ENCODE data around the gene LRGUK. TPM values are rescaled to one million over a fixed set of nuclear protein-coding genes. Genes with fewer than 3 reads are reported as not detected.

LRGUK gene
- total and polyA plus RNA-seq, 4 donors, result 0.58 to 1.2 (median 0.59) TPM; not detected in 1

DNA sequence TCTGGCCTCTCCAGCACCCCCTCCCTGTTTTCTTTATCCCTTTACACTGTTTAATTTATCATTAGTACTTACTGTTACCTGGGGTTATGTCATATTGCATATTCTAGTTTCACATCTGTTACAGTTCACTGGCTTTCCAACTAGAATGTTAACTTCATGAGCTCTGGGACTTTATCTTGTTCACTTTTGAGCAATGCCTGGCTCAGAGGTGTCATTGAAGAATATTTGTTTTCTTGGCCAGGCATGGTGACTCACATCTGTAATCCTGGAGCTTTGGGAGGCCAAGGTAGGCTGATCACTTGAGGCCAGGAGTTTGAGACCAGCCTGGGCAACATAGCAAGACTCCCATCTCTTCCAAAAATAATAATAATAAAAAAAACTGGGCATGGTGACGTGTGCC lies 40.7 kb downstream of the LRGUK start:
- Histone ChIP-seq H3K4me3 (ENCODE audit: low read length in 2 of 2) (no peak overlapping the region), H3K36me3 (ENCODE audit: control insufficient read depth in 1 of 2, insufficient read depth in 2 of 2, low read length in 1 of 2) (no peaks in the 10 kb centered on the region), H3K27ac (ENCODE audit: low read depth in 1 of 2, low read length in 2 of 2) (no peak overlapping the region), H3K4me1 (ENCODE audit: control insufficient read depth in 1 of 2, insufficient read depth in 2 of 2, low read length in 2 of 2) (no peaks in the 10 kb centered on the region), H3K9me3 (ENCODE audit: control insufficient read depth, low read length) (no peaks in the 10 kb centered on the region), H3K27me3 (ENCODE audit: control insufficient read depth in 1 of 2, insufficient read depth in 2 of 2, low read length in 1 of 2) (no peaks in the 10 kb centered on the region)
- ATAC-seq (ENCODE audit: low FRiP score), result no peak
- intact Hi-C loops (cut with DNase I), result no loop called here
- 45 to 48% methylated on average over 1 of the region's 1 CpG for WGBS, 2 donors
- no peak for DNase-seq

DNA sequence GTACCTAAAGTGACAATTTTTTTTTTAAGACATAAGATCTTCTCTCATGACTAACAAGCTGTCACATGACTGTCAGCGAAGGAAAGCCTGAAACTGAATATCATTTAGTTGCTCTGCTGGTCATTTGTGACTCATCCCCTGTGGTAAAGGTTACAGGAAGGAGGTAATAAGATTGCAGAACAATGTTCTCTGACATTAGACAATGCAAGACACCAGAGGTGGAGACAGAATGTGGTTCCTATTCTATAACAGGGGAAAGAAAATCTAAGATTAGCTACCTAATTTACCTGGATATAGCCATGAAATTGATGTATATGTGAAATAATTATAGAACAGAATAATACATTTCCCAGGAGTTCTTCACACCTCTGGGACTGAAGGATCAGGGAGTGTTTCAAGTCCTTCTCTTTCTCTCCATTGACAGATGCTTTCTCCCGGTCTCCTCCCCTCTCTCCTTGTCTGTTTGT lies 47.7 kb downstream of the LRGUK start:
- 74 to 76% methylated on average over 2 of the region's 2 CpGs for WGBS, 2 donors
- H3K4me1 ChIP-seq (ENCODE audit: control insufficient read depth in 1 of 2, insufficient read depth in 2 of 2, low read length in 2 of 2), result no peaks in the 10 kb centered on the region
- H3K27ac ChIP-seq (ENCODE audit: low read depth in 1 of 2, low read length in 2 of 2), result no peak overlapping the region
- intact Hi-C loops (cut with DNase I), result no loop called here
- no peaks in the 10 kb centered on the region for H3K27me3 ChIP-seq (ENCODE audit: control insufficient read depth in 1 of 2, insufficient read depth in 2 of 2, low read length in 1 of 2)
- no peaks in the 10 kb centered on the region for H3K36me3 ChIP-seq (ENCODE audit: control insufficient read depth in 1 of 2, insufficient read depth in 2 of 2, low read length in 1 of 2)
- no peaks in the 10 kb centered on the region for H3K9me3 ChIP-seq (ENCODE audit: control insufficient read depth, low read length)
- ATAC-seq (ENCODE audit: low FRiP score) (no peak), DNase-seq (no peak)
- H3K4me3 ChIP-seq (ENCODE audit: low read length in 2 of 2), result no peak overlapping the region

- Histone ChIP-seq H3K4me1 (ENCODE audit: control insufficient read depth in 1 of 2, insufficient read depth in 2 of 2, low read length in 2 of 2) (no peaks in the 10 kb centered on the region), H3K27ac (ENCODE audit: low read depth in 1 of 2, low read length in 2 of 2) (no peak overlapping the region), H3K36me3 (ENCODE audit: control insufficient read depth in 1 of 2, insufficient read depth in 2 of 2, low read length in 1 of 2) (no peaks in the 10 kb centered on the region), H3K27me3 (ENCODE audit: control insufficient read depth in 1 of 2, insufficient read depth in 2 of 2, low read length in 1 of 2) (no peaks in the 10 kb centered on the region), H3K9me3 (ENCODE audit: control insufficient read depth, low read length) (no peaks in the 10 kb centered on the region), H3K4me3 (ENCODE audit: low read length in 2 of 2) (no peak overlapping the region)
- DNase-seq (no peak), ATAC-seq (ENCODE audit: low FRiP score) (no peak)
- intact Hi-C loops (cut with DNase I), result no loop called here
- 72 to 76% methylated on average over 6 of the region's 6 CpGs for WGBS, 2 donors
These were observed 48.3 kb downstream of the LRGUK start for GRCh38 chr7:134175334-134176036.

- Histone ChIP-seq H3K27ac (ENCODE audit: low read depth in 1 of 2, low read length in 2 of 2) (no peak overlapping the region), H3K9me3 (ENCODE audit: control insufficient read depth, low read length) (no peaks in the 10 kb centered on the region), H3K27me3 (ENCODE audit: control insufficient read depth in 1 of 2, insufficient read depth in 2 of 2, low read length in 1 of 2) (no peaks in the 10 kb centered on the region), H3K4me3 (ENCODE audit: low read length in 2 of 2) (no peak overlapping the region), H3K36me3 (ENCODE audit: control insufficient read depth in 1 of 2, insufficient read depth in 2 of 2, low read length in 1 of 2) (no peaks in the 10 kb centered on the region), H3K4me1 (ENCODE audit: control insufficient read depth in 1 of 2, insufficient read depth in 2 of 2, low read length in 2 of 2) (no peaks in the 10 kb centered on the region)
- ATAC-seq (ENCODE audit: low FRiP score) (no peak), DNase-seq (no peak)
- intact Hi-C loops (cut with DNase I), result no loop called here
- WGBS, 2 donors, result 65 to 67% methylated on average over 4 of the region's 4 CpGs
These were observed 48.9 kb downstream of the LRGUK start for GRCh38 chr7:134176037-134176350.

- no peak overlapping the region for H3K4me3 ChIP-seq (ENCODE audit: low read length in 2 of 2)
- no peak for DNase-seq
- no peak overlapping the region for H3K27ac ChIP-seq (ENCODE audit: low read depth in 1 of 2, low read length in 2 of 2)
- H3K36me3 ChIP-seq (ENCODE audit: control insufficient read depth in 1 of 2, insufficient read depth in 2 of 2, low read length in 1 of 2), result no peaks in the 10 kb centered on the region
- WGBS, 2 donors, result 65 to 71% methylated on average over 6 of the region's 6 CpGs
- H3K27me3 ChIP-seq (ENCODE audit: control insufficient read depth in 1 of 2, insufficient read depth in 2 of 2, low read length in 1 of 2), result no peaks in the 10 kb centered on the region
- no peaks in the 10 kb centered on the region for H3K4me1 ChIP-seq (ENCODE audit: control insufficient read depth in 1 of 2, insufficient read depth in 2 of 2, low read length in 2 of 2)
- intact Hi-C loops (cut with DNase I), result no loop called here
- no peaks in the 10 kb centered on the region for H3K9me3 ChIP-seq (ENCODE audit: control insufficient read depth, low read length)
- no peak for ATAC-seq (ENCODE audit: low FRiP score)
These were observed 52.2 kb downstream of the LRGUK start for GRCh38 chr7:134179036-134180011.

DNA sequence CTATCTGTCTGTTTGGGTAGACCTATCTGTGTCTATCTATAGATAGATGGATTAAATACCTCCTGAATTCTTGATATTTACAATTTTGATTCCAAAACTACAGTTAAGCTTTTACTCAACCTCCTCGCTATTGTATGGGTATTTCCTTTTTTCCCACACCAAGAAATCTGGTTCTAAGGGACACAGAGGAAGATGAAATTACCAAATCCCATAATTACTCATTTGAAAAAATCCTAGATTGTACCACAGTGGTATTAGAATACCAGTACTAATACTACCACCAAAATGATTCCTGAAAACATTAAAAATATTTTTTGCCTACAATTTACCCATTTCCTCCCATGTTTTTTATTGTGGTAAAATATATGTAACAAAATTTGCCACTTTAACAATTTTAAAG lies 53.2 kb downstream of the LRGUK start:
- DNase-seq (no peak), ATAC-seq (ENCODE audit: low FRiP score) (no peak)
- no peak overlapping the region for H3K4me3 ChIP-seq (ENCODE audit: low read length in 2 of 2)
- H3K27me3 ChIP-seq (ENCODE audit: control insufficient read depth in 1 of 2, insufficient read depth in 2 of 2, low read length in 1 of 2), result no peaks in the 10 kb centered on the region
- no peaks in the 10 kb centered on the region for H3K4me1 ChIP-seq (ENCODE audit: control insufficient read depth in 1 of 2, insufficient read depth in 2 of 2, low read length in 2 of 2)
- no peaks in the 10 kb centered on the region for H3K9me3 ChIP-seq (ENCODE audit: control insufficient read depth, low read length)
- no peak overlapping the region for H3K27ac ChIP-seq (ENCODE audit: low read depth in 1 of 2, low read length in 2 of 2)
- no peaks in the 10 kb centered on the region for H3K36me3 ChIP-seq (ENCODE audit: control insufficient read depth in 1 of 2, insufficient read depth in 2 of 2, low read length in 1 of 2)
- intact Hi-C loops (cut with DNase I), result no loop called here
- 83 to 88% methylated on average over 1 of the region's 1 CpG for WGBS, 2 donors

GRCh38 chr7:134182078-134182477 lies 54.9 kb downstream of the LRGUK start:
- WGBS, 2 donors, result 6 to 13% methylated on average over 3 of the region's 3 CpGs
- H3K9me3 ChIP-seq (ENCODE audit: control insufficient read depth, low read length), result no peaks in the 10 kb centered on the region
- ATAC-seq (ENCODE audit: low FRiP score), result no peak
- no peak overlapping the region for H3K27ac ChIP-seq (ENCODE audit: low read depth in 1 of 2, low read length in 2 of 2)
- no peak overlapping the region for H3K4me3 ChIP-seq (ENCODE audit: low read length in 2 of 2)
- H3K36me3 ChIP-seq (ENCODE audit: control insufficient read depth in 1 of 2, insufficient read depth in 2 of 2, low read length in 1 of 2), result no peaks in the 10 kb centered on the region
- intact Hi-C loops (cut with DNase I), result no loop called here
- no peaks in the 10 kb centered on the region for H3K4me1 ChIP-seq (ENCODE audit: control insufficient read depth in 1 of 2, insufficient read depth in 2 of 2, low read length in 2 of 2)
- no peak for DNase-seq
- no peaks in the 10 kb centered on the region for H3K27me3 ChIP-seq (ENCODE audit: control insufficient read depth in 1 of 2, insufficient read depth in 2 of 2, low read length in 1 of 2)

DNA sequence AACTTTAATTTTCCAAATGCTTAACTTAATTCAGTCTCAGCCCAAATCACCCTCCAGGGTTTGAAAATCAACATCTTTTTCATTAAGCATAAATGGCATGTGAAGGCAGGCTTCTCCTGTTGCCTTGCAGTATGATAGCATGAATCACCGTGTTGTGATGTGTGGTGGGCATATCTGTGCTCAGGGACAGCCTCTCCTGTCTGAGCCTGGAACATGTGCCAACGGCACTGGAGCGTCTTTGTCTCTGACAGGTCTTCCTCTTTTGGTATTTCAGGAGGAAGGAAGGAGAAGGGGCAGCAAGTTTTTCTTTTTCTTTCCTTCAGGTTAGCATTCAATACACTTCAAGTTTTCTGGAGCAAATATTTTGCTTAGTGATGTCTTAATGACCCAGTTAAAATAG lies 57.6 kb downstream of the LRGUK start:
- Histone ChIP-seq H3K36me3 (ENCODE audit: control insufficient read depth in 1 of 2, insufficient read depth in 2 of 2, low read length in 1 of 2) (no peaks in the 10 kb centered on the region), H3K27me3 (ENCODE audit: control insufficient read depth in 1 of 2, insufficient read depth in 2 of 2, low read length in 1 of 2) (no peaks in the 10 kb centered on the region), H3K9me3 (ENCODE audit: control insufficient read depth, low read length) (no peaks in the 10 kb centered on the region), H3K4me1 (ENCODE audit: control insufficient read depth in 1 of 2, insufficient read depth in 2 of 2, low read length in 2 of 2) (no peaks in the 10 kb centered on the region), H3K27ac (ENCODE audit: low read depth in 1 of 2, low read length in 2 of 2) (no peak overlapping the region), H3K4me3 (ENCODE audit: low read length in 2 of 2) (no peak overlapping the region)
- 72 to 77% methylated on average over 3 of the region's 3 CpGs for WGBS, 2 donors
- intact Hi-C loops (cut with DNase I), result no loop called here
- no peak for DNase-seq
- ATAC-seq (ENCODE audit: low FRiP score), result no peak

GRCh38 chr7:134186027-134186426 lies 58.9 kb downstream of the LRGUK start:
- DNase-seq (no peak), ATAC-seq (ENCODE audit: low FRiP score) (no peak)
- Histone ChIP-seq H3K4me3 (ENCODE audit: low read length in 2 of 2) (no peak overlapping the region), H3K9me3 (ENCODE audit: control insufficient read depth, low read length) (no peaks in the 10 kb centered on the region), H3K27ac (ENCODE audit: low read depth in 1 of 2, low read length in 2 of 2) (no peak overlapping the region), H3K36me3 (ENCODE audit: control insufficient read depth in 1 of 2, insufficient read depth in 2 of 2, low read length in 1 of 2) (no peaks in the 10 kb centered on the region), H3K27me3 (ENCODE audit: control insufficient read depth in 1 of 2, insufficient read depth in 2 of 2, low read length in 1 of 2) (no peaks in the 10 kb centered on the region), H3K4me1 (ENCODE audit: control insufficient read depth in 1 of 2, insufficient read depth in 2 of 2, low read length in 2 of 2) (no peaks in the 10 kb centered on the region)
- intact Hi-C loops (cut with DNase I), result no loop called here
- 64 to 65% methylated on average over 3 of the region's 3 CpGs for WGBS, 2 donors
